Measurements from ENCODE around the gene TOM1L1.

Gene TOM1L1

DNA sequence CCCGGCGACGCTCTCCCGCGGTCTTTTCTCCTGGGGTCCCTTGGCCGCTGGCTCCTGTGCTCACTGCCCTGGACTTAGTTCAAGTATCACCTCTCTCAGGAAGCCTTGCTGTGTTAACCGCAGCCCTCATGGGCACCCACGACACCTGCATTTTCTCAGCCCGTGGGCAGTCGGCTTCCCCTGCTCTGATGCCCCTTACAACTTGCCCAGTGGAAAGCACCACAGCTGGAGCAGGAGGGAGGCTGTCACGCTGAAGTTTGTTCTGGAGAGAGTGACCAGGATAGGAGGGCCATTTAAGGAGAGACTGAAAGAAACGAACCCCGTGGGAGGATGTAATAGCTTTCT lies 68.3 kb downstream of the TOM1L1 start:
- H3K9me3 ChIP-seq = no peaks in the 10 kb centered on the region
- H3K27ac ChIP-seq = peak overlapping the region; percentile 91
- H3K4me2 ChIP-seq = peak overlapping the region; percentile 91
- H3K36me3 ChIP-seq = peaks cover 17% of the 10 kb centered on the region; the same call in 1 of the 2 replicates
- H4K20me1 ChIP-seq = peaks cover 19% of the 10 kb centered on the region; the same call in 1 of the 2 replicates
- TF ChIP-seq Cebpa-rat (IDR thresholded peaks at IDR 0.05) = no peak
- H3K27me3 ChIP-seq = no peaks in the 10 kb centered on the region
- peaks cover 28% of the 10 kb centered on the region for H3K4me1 ChIP-seq
- H3K9ac ChIP-seq = peak overlapping the region; percentile 95
- H3K4me3 ChIP-seq = peak overlapping the region; percentile 87

DNA sequence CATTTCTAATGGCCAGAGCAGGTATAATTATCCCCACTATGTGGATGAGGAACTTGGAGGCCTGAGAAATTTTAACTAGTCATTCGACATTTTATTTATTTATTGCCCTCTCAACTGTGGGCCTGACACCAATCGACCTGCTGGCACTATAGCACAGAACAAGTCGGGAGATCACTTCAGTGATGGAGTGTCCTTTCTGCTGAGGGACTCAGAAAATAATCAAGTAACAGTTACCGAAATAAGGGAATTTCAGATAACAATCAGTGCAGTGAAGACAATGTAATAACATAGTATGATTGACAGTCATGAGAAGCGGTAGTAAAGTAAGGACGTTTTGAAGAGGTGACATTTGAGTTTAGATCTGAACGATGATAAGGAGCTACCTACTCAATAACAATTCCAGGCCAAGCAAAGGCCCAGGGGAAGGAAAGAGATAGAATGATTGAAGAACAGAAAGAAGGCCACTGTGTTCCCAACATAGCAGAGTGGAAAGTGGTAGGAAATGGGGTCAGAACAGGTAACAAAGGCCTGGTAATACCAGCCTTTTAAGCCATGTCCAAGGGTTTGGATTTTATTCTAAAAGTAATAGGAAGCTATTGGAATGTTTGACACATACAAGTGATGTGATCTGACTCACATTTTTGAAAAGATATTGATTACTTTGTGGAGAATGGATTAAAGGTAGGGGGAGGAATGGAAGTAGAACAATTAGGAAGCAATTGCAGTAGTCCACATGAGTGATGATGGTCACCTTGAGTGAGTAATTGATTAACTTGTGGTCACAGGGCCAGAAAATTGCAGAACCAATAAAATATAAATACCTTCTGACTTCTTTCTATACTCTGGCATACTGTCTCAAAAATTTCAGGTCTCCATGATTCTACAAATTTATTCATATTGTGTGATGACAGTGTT lies 69.3 kb downstream of the TOM1L1 start:
- Histone ChIP-seq H4K20me1 (peaks cover 19% of the 10 kb centered on the region; the same call in 1 of the 2 replicates), H3K4me1 (peaks cover 28% of the 10 kb centered on the region), H3K4me2 (peak overlapping the region; percentile 91), H3K27me3 (no peaks in the 10 kb centered on the region), H3K36me3 (peaks cover 7% of the 10 kb centered on the region; the same call in 1 of the 2 replicates), H3K4me3 (peak overlapping the region; percentile 87), H3K9ac (peak overlapping the region; percentile 95), H3K9me3 (no peaks in the 10 kb centered on the region), H3K27ac (peak overlapping the region; percentile 91)
- no peak for TF ChIP-seq Cebpa-rat (IDR thresholded peaks at IDR 0.05)

DNA sequence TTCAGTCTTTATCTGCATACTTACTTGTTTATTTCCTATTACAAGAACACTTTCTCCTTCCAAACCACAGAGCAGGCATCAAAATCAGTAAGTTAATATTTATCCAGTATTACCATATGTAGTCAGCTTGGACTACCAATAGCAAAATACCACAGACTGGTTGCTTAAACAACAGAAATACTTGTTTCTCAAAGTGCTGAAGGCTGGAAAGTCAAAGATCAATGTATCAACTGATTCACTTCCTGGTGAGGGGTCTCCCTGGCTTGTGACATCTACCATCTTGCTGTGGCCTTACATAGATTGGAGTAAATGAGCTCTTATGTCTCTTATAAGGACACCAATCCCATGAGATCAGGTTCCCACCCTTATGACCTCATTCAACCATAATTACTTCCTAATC lies 70.5 kb downstream of the TOM1L1 start:
- H3K4me1 ChIP-seq = peaks cover 27% of the 10 kb centered on the region
- H3K4me3 ChIP-seq = no peak overlapping the region
- no peaks in the 10 kb centered on the region for H3K36me3 ChIP-seq
- no peak overlapping the region for H3K27ac ChIP-seq
- H4K20me1 ChIP-seq = peaks cover 11% of the 10 kb centered on the region; the same call in 1 of the 2 replicates
- no peak overlapping the region for H3K4me2 ChIP-seq
- H3K9me3 ChIP-seq = peaks cover 2% of the 10 kb centered on the region; the same call in 1 of the 2 replicates
- TF ChIP-seq Cebpa-rat (IDR thresholded peaks at IDR 0.05) = no peak
- no peaks in the 10 kb centered on the region for H3K27me3 ChIP-seq
- no peak overlapping the region for H3K9ac ChIP-seq

DNA sequence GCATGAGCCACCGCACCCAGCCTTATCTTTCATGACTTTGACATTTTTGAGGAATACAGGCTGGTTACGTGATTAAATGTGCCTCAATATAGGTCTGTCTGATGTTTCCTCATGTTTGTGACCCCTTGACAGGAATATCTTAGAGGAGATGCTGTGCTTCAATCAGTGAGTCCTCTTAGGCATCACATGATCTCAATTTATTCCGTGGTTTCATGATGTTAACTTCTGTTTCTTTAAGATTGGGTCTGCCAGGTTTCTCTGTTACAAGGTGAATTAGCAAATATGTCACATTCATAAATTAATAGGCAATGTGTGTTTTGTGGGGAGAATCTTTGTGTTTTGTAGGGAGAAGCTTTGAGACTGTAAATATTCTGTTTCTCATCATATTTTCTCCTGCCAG lies 71.2 kb downstream of the TOM1L1 start:
- peaks cover 10% of the 10 kb centered on the region for H3K9me3 ChIP-seq
- H3K4me3 ChIP-seq = no peak overlapping the region
- no peak overlapping the region for H3K27ac ChIP-seq
- H3K27me3 ChIP-seq = no peaks in the 10 kb centered on the region
- peaks cover 6% of the 10 kb centered on the region for H3K36me3 ChIP-seq
- TF ChIP-seq Cebpa-rat (IDR thresholded peaks at IDR 0.05) = no peak
- peaks cover 19% of the 10 kb centered on the region for H3K4me1 ChIP-seq
- no peak overlapping the region for H3K4me2 ChIP-seq
- H4K20me1 ChIP-seq = peaks cover 4% of the 10 kb centered on the region; the same call in 1 of the 2 replicates
- H3K9ac ChIP-seq = no peak overlapping the region

DNA sequence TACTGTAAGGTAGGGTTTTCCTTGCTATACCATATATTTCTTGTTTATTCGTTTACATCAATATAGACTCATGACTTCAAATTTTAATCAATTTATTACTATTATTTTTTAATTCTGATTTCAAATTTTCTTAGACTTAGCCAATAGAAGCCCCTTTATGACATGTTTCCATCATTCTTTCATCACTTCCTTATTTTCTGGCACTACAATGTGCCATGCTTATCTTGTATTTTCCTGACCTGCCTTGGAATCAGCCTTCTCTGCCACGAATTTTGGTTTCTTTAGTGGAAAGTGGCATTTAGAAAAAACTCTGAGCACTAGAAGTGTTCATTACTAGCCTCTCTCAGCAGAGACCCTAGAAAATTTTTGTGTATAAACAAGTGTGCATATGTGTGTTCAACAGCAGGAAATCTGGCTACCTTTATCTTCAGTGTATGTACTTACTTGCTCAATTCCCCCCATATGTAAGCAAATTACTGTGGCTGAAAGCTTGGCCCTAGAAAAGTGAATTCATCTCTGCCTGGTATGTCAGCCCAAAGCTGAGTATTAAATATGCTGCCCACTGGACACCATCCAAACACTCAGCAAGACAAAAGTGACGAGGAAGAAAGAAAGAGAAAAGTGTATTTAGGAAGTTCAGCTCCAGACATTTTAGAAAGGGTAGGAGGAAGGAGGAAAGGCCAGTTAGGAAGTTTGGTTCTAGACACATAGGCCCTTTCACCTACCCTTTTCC lies 71.9 kb downstream of the TOM1L1 start:
- Histone ChIP-seq H3K4me3 (no peak overlapping the region), H3K9ac (no peak overlapping the region), H3K4me1 (peaks cover 15% of the 10 kb centered on the region), H3K4me2 (no peak overlapping the region), H3K27me3 (no peaks in the 10 kb centered on the region), H3K9me3 (peaks cover 12% of the 10 kb centered on the region), H4K20me1 (no peaks in the 10 kb centered on the region), H3K36me3 (peaks cover 7% of the 10 kb centered on the region), H3K27ac (no peak overlapping the region)
- TF ChIP-seq Cebpa-rat (IDR thresholded peaks at IDR 0.05) = no peak

DNA sequence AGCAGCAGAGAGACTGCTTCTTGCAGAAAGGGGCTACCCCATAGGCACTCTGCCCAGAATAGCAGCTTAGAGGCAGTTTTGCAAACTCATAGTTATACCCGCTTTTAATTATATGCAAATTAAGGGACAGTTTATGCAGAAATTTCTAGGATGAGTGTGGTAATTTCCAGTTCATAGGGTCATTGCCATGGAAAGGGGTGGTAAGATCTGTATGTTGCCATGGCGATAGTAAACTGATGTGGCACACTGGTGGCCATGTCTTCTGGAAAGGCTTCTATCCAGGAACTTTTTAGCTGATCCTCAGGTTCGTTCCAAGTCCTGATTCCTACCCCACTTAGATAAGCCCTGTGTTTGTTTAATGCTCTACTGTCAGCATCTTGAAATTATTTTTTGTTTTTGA lies 74.1 kb downstream of the TOM1L1 start:
- no peak overlapping the region for H3K4me3 ChIP-seq
- H3K36me3 ChIP-seq = peaks cover 7% of the 10 kb centered on the region
- TF ChIP-seq Cebpa-rat (IDR thresholded peaks at IDR 0.05) = no peak
- H4K20me1 ChIP-seq = no peaks in the 10 kb centered on the region
- peaks cover 9% of the 10 kb centered on the region for H3K4me1 ChIP-seq
- no peaks in the 10 kb centered on the region for H3K27me3 ChIP-seq
- H3K9me3 ChIP-seq = peaks cover 21% of the 10 kb centered on the region
- H3K4me2 ChIP-seq = no peak overlapping the region
- H3K27ac ChIP-seq = no peak overlapping the region
- no peak overlapping the region for H3K9ac ChIP-seq

DNA sequence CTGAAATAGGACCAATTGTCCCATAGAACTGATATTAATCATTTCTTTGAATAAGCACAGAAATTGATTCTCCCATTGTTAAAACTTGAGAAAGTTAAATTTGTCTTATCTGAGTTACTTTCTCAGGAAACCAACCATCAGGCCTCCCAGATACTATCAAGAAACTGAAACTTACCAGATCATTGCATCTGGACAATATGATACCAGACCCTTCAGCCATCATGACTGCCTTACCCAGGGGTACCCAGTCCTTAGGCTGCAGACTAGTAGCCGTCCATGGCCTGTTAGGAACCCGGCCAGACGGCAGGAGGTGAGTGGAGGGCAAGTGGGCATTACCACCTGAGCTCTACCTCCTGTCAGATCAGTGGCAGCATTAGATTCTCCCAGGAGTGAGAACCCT lies 75.7 kb downstream of the TOM1L1 start:
- peaks cover 31% of the 10 kb centered on the region for H3K9me3 ChIP-seq
- no peaks in the 10 kb centered on the region for H3K27me3 ChIP-seq
- no peaks in the 10 kb centered on the region for H3K4me1 ChIP-seq
- no peak overlapping the region for H3K4me3 ChIP-seq
- H3K36me3 ChIP-seq = peaks cover 12% of the 10 kb centered on the region
- H4K20me1 ChIP-seq = no peaks in the 10 kb centered on the region
- H3K27ac ChIP-seq = no peak overlapping the region
- H3K4me2 ChIP-seq = no peak overlapping the region
- TF ChIP-seq Cebpa-rat (IDR thresholded peaks at IDR 0.05) = no peak
- H3K9ac ChIP-seq = no peak overlapping the region

DNA sequence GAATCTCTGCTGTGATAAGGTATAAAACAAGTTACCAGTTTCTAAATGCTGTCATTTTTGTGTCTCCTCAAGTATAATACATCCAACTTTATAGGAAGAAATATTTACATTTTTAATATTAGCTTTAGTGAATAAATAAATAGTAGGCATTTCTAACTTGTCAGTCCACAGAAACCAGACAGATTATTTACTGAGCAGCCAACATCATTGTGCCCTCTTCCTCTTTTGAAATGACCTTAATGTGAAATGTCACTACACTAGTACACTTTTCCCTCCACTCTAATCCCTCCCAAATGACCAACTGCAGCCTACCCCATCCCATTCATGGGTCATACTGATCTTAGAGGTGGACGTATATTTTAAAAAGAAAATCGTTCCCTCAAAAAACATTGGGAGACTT lies 77.1 kb downstream of the TOM1L1 start:
- no peak for TF ChIP-seq Cebpa-rat (IDR thresholded peaks at IDR 0.05)
- no peaks in the 10 kb centered on the region for H3K4me1 ChIP-seq
- H3K4me2 ChIP-seq = no peak overlapping the region
- H3K4me3 ChIP-seq = no peak overlapping the region
- H3K9me3 ChIP-seq = peaks cover 31% of the 10 kb centered on the region
- peaks cover 12% of the 10 kb centered on the region for H3K36me3 ChIP-seq
- no peak overlapping the region for H3K27ac ChIP-seq
- no peaks in the 10 kb centered on the region for H3K27me3 ChIP-seq
- H4K20me1 ChIP-seq = no peaks in the 10 kb centered on the region
- no peak overlapping the region for H3K9ac ChIP-seq

DNA sequence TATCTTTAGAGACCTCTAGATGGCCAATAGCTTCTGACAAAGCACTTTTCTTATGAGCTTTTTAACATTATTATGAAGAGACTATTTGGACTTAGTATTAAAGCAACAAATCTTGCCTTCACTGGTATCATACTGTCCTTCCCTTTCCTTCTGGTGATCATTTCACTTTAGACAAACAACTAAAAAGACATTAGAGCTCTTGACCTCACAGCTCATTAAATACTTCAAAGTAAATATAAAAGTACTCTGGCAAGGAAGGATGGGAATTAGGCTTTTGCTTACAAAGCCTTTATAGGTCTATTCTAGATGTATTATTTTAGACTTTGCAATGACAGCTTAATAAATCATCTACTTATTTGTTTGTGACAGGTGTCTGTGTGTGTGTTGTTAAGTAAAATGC lies 79.0 kb downstream of the TOM1L1 start:
- Histone ChIP-seq H3K27me3 (no peaks in the 10 kb centered on the region), H3K9me3 (peaks cover 31% of the 10 kb centered on the region), H3K4me2 (no peak overlapping the region), H3K27ac (no peak overlapping the region), H3K9ac (no peak overlapping the region), H4K20me1 (no peaks in the 10 kb centered on the region), H3K4me3 (no peak overlapping the region), H3K36me3 (peaks cover 12% of the 10 kb centered on the region), H3K4me1 (no peaks in the 10 kb centered on the region)
- no peak for TF ChIP-seq Cebpa-rat (IDR thresholded peaks at IDR 0.05)

DNA sequence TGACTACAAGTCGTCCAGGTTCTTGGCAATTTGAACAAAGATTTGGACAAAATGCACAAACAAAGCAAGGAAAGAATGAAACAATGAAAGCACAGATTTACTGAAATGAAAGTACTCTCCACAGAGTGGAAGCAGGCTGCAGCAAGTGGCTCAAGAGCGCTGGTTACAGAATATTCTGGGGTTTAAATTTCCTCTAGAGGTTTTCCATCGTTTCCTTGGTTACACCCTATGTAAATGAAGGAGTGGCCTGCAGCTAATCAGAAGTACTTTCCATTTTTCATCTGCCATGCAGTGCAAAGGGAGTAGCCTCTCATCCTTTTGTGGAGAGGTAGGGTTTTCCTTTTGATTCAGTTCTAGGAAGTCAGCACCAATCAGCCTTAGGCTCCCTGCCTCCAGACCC lies 79.7 kb downstream of the TOM1L1 start:
- Histone ChIP-seq H4K20me1 (no peaks in the 10 kb centered on the region), H3K27me3 (no peaks in the 10 kb centered on the region), H3K27ac (no peak overlapping the region), H3K4me3 (no peak overlapping the region; the same call in 1 of the 2 replicates), H3K36me3 (peaks cover 12% of the 10 kb centered on the region), H3K4me2 (no peak overlapping the region), H3K9ac (no peak overlapping the region), H3K4me1 (no peaks in the 10 kb centered on the region), H3K9me3 (peaks cover 31% of the 10 kb centered on the region)
- no peak for TF ChIP-seq Cebpa-rat (IDR thresholded peaks at IDR 0.05)
